WERI-Rb-1 (cell line): ENCODE results near the gene GGT7.

ENCODE experiments used
- DNase-seq: peaks from one replicate; pipeline ENCODE4 v3.0.0-alpha.2; 2020
- H3K27ac ChIP-seq: fragments of 250-450 bp; sonication (Bioruptor Pico); 2 replicates; pipeline ENCODE4 v1.5.1; 2020; ENCODE audit warnings: mild to moderate bottlenecking, moderate library complexity
- H3K27me3 ChIP-seq: fragments of 250-450 bp; sonication (Bioruptor Pico); 2 replicates; pipeline ENCODE4 v1.5.1; 2021; ENCODE audit warnings: mild to moderate bottlenecking, low read depth, moderate library complexity; ENCODE audit not compliant: insufficient read depth, severe bottlenecking
- H3K36me3 ChIP-seq: fragments of 250-450 bp; sonication (Bioruptor Pico); 2 replicates; pipeline ENCODE4 v1.5.1; 2020; ENCODE audit warnings: mild to moderate bottlenecking, moderate library complexity
- H3K4me3 ChIP-seq: 2 replicates; pipeline ENCODE4 v1.5.1; 2011; ENCODE audit warnings: low read depth, mild to moderate bottlenecking, control low read depth, low read length
- H3K9me3 ChIP-seq: fragments of 250-450 bp; sonication (Bioruptor Pico); 2 replicates; pipeline ENCODE4 v1.5.1; 2021; ENCODE audit warnings: mild to moderate bottlenecking, moderate library complexity; ENCODE audit not compliant: severe bottlenecking
- TF ChIP-seq, protein P1 (sequence below): IDR thresholded peaks from 2 replicates; pipeline ENCODE4 v1.5.1; 2011; ENCODE audit warnings: low read depth, mild to moderate bottlenecking, control low read depth, inconsistent platforms, low read length

Gene GGT7

DNA sequence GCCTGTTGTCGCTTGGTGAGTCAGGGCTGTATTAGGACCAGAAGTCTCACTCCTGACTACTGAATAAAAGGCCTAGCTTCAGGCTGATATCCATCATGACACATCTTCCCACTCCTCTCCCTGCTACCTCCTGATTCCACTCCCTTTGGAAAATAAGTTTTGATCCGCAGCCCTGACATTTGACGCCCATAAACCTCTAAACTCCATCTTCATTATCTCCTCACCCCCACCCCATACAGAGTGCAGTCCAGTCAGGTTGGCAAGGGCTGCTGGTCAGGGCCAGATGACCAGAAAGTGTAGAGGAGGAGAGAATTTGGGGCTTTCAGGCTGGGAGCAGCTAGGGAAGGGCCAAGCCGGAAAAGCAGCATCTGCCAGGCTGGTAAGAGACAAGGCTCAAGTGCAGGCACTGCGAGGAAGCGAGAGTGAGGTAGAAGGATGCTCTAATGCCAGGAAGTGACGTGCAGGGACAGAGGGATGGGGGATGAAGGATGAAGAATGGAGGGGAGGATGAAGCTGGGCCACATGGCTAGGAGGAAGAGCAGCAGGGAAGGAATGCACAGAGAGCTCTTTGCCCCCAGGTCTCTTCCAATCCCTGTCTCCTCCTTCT lies 1.2 kb downstream of the GGT7 start:
- TF ChIP-seq, protein P1, sequence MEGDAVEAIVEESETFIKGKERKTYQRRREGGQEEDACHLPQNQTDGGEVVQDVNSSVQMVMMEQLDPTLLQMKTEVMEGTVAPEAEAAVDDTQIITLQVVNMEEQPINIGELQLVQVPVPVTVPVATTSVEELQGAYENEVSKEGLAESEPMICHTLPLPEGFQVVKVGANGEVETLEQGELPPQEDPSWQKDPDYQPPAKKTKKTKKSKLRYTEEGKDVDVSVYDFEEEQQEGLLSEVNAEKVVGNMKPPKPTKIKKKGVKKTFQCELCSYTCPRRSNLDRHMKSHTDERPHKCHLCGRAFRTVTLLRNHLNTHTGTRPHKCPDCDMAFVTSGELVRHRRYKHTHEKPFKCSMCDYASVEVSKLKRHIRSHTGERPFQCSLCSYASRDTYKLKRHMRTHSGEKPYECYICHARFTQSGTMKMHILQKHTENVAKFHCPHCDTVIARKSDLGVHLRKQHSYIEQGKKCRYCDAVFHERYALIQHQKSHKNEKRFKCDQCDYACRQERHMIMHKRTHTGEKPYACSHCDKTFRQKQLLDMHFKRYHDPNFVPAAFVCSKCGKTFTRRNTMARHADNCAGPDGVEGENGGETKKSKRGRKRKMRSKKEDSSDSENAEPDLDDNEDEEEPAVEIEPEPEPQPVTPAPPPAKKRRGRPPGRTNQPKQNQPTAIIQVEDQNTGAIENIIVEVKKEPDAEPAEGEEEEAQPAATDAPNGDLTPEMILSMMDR: no peak
- H3K4me3 ChIP-seq: no peak overlapping the region
- no peak for DNase-seq
- H3K27ac ChIP-seq: no peak overlapping the region
- no peaks in the 10 kb centered on the region for H3K9me3 ChIP-seq
- H3K27me3 ChIP-seq: no peaks in the 10 kb centered on the region
- H3K36me3 ChIP-seq: 0 out of 2 replicates have a peak, but pooled peaks cover 3% of the 10 kb centered on the region

DNA sequence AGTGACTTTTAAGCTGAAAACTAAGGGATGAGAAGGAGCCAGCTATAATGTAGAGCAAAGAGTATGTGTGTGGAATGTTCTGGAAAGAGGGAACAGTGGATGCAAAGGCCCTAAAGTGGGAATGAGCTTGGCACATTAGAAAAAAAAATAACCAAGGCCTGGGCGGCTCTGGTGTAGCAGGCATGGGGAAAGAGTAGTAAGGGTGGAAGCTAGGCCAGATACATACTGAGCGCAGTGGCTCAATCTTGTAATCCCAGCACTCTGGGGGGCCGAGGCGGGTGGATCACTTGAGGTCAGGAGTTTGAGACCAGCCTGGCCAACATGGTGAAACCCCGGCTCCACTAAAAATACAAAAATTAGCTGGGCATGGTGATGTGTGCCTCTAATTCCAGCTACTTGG lies 8.4 kb downstream of the GGT7 start:
- Histone ChIP-seq H3K27me3 (no peaks in the 10 kb centered on the region), H3K36me3 (peaks cover 8% of the 10 kb centered on the region; the same call in 1 of the 2 replicates), H3K4me3 (no peak overlapping the region), H3K9me3 (no peaks in the 10 kb centered on the region), H3K27ac (no peak overlapping the region)
- TF ChIP-seq, protein P1: no peak
- DNase-seq: no peak

DNA sequence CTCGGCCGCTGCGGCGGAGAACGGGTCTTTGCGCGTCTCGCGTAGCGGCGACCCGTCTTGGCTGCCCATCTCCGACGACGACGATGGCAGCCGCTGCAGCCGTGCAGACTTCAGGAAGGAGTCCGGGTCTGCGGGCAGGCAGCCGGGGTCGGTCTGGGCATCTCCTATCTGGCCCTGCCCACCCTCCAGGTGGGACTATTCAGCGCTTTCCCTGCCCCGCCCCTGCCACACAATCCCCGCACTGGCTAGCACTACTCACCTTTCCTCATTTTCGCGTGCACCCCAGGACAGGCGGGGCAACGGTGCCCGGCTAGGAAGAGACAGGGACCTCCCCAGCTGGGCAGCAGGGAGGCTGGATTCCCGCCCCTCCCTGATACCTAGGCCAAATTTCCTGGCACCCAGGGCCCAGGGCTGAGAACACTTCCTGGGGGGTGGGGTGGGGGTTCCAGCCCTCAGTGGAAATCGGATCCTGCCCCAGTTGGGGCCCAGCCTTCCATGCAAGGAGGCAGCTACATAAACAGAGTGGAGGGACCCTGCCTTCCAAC lies 9.2 kb downstream of the GGT7 start:
- H3K9me3 ChIP-seq: no peaks in the 10 kb centered on the region
- no peak for DNase-seq

DNA sequence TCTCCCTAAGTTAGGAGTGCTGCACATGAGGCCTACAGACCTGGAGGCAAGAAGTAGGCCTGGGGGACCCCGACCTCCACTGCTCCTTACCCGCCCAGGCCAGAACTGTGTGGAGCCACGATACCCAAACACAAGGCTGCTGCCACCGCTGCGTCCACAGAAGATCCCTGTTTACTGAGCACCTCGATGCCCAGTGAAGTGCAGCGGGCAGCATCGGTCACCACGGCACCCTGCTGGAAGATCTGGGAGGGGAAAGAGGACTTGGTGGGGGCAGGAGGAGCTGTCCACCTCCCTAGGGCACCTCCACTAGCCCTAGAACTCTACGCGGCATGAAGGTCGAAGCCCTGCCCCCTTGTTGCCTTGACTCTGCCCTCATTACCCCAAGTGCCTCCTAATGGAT lies 9.9 kb downstream of the GGT7 start:
- Histone ChIP-seq H3K4me3 (no peak overlapping the region), H3K27ac (no peak overlapping the region)

More for the DNA sequence above, 9.2 kb downstream of the GGT7 start:
- Histone ChIP-seq H3K27me3 (no peaks in the 10 kb centered on the region), H3K27ac (no peak overlapping the region), H3K36me3 (peaks cover 8% of the 10 kb centered on the region; the same call in 1 of the 2 replicates), H3K4me3 (no peak overlapping the region)
- TF ChIP-seq, protein P1: no peak

DNA sequence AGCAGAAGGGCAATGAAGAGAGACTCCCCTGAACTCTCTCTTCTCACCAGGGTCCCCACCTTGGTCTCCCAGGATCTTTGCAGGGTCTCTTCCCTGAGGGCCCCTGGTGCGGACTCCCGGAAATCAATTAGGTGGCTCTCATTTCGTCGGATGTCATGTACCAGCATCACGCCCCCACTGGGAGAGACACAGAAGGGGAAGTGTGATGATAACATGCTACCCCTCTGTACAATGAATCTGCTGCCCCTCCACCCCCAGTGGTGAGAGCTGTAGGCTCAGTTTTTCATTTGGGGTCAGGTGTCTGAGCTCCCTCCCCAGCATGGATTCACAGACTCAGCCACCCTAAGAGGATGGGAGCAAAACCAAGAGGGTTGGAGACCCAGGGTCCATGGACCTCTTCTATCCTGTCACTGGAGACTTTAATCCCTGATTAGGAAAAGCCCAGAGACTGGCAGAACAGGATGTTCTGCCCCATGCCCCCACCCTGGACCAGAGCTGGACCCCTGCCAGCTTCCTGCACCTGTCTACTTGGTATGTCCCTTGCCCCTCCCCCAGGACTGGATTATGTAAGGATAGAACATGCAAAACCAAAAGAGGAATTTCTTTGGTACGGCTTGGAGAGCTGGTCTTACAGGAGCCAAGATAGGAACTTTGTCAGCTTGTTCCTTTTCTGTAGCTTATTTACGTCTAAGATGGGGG lies 11.1 kb downstream of the GGT7 start:
- Histone ChIP-seq H3K36me3 (peaks cover 5% of the 10 kb centered on the region; the same call in 1 of the 2 replicates), H3K9me3 (no peaks in the 10 kb centered on the region), H3K27me3 (no peaks in the 10 kb centered on the region), H3K4me3 (no peak overlapping the region), H3K27ac (no peak overlapping the region)
- TF ChIP-seq, protein P1: no peak
- DNase-seq: peak; percentile 27

More for the DNA sequence above, 9.9 kb downstream of the GGT7 start:
- H3K36me3 ChIP-seq: peaks cover 8% of the 10 kb centered on the region; the same call in 1 of the 2 replicates
- H3K27me3 ChIP-seq: no peaks in the 10 kb centered on the region
- TF ChIP-seq, protein P1: no peak
- no peaks in the 10 kb centered on the region for H3K9me3 ChIP-seq
- no peak for DNase-seq
